Endothelial cell of hepatic sinusoid (primary cell): ENCODE data around the gene RUFY1.
"Not testable (repeated sequence)": the region's sequence is repeated elsewhere in the genome, so short reads cannot be mapped to it uniquely, and the experiment has no call there.

Experiments used
- in situ Hi-C: cut with HindIII; loops from 2 replicates; pipeline ENCODE4 v1.10.0; 2017; ENCODE audit warnings: low sequenced_read_pairs

RUFY1 gene, protein sequence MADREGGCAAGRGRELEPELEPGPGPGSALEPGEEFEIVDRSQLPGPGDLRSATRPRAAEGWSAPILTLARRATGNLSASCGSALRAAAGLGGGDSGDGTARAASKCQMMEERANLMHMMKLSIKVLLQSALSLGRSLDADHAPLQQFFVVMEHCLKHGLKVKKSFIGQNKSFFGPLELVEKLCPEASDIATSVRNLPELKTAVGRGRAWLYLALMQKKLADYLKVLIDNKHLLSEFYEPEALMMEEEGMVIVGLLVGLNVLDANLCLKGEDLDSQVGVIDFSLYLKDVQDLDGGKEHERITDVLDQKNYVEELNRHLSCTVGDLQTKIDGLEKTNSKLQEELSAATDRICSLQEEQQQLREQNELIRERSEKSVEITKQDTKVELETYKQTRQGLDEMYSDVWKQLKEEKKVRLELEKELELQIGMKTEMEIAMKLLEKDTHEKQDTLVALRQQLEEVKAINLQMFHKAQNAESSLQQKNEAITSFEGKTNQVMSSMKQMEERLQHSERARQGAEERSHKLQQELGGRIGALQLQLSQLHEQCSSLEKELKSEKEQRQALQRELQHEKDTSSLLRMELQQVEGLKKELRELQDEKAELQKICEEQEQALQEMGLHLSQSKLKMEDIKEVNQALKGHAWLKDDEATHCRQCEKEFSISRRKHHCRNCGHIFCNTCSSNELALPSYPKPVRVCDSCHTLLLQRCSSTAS

DNA sequence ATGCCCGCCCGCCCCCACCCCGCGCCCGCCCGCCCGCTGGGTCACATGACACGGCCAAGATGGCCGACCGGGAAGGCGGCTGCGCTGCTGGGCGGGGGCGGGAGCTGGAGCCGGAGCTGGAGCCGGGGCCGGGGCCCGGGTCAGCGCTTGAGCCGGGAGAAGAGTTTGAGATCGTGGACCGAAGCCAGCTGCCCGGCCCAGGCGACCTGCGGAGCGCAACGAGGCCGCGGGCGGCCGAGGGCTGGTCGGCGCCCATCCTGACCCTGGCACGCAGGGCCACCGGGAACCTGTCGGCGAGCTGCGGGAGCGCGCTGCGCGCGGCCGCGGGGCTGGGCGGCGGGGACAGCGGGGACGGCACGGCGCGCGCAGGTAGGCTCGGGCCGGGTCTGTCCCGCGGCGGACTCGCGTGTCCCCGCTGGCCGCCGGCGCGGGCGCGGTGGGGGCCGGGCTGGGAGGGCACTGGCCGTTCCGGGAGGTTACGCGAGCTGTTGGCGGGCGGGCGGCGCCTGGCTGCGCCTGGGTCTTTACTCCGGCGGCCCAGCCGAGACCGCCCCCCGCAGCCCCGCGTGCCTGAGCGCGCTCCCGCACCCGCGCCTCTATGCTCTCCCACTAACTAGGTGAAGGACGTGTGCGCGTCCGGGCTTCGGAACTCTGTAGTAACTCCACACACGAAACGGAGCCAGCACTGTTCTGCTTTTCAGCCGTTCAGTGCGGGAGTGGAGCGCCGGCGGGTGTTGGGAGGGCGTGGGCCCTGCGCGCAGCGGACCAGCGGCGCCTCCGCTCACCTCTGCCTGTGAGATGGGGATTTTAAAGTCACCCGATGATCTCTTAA, at the start of gene RUFY1:
RUFY1 (plus strand) TSS at position 44 of the 832 bp plus-strand sequence; CDS start at position 60, 16 bp downstream.
- in situ Hi-C loops, result no loop called here

DNA sequence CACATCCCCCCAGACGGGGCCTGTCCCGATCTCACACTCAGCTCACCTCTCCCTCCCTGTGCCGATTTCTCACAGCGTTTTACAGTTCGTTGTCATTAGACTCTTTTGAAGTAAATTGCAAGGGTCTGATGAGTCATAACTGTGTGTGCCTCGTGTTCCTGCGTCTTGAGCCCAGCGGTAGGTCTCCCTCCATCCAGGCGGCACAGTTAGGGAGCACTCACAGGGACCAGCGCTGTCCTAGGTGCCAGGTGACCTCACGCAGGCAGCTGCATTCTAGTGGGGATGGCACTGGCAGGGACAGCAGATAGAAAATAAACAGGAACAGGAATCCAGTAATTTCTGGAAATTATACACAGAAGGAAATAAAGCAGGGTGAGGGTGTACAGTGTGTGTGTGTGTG, 48.4 kb upstream of the RUFY1 start:
- in situ Hi-C loops, result not testable (repeated sequence)

DNA sequence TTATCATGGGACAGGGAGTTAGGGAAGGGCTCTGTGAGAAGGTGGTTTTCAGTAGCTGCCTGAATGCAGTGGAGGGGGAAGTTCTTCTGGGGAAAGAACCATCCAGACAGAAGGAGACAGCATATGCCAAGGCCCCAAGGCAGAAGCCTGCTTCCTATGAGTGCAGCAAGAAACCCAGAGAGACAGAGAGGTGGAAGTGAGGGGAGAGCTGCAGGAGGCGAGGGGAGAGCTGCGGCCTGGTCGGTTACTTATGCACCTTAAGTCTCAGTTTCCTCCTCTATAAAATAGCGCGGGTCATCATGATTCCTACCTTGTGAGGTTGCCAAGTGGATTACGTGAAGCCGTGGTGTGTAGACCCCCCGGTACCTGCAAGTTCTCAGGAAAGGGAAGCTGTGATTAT, 47.9 kb upstream of the RUFY1 start:
- in situ Hi-C loops, result not testable (repeated sequence)

DNA sequence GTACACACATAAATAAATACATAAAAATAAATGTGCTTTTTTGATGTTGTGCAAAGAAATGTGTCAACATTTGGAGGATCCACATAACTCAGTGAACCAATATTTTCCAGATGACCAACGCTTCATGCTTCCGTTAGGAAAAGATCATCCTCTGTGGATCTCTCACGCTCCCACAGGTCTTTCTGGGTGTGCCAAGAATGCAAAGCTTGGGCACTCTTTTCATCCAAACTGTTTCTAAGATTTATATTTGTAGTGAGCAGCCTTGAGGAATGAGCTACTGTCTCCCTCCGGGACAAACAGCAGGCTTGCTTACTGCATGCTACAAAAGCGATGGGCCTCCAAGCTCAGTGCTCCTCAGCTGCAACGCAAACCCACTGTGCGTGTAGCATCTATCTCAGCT, 46.2 kb upstream of the RUFY1 start:
- in situ Hi-C loops, result no loop called here

DNA sequence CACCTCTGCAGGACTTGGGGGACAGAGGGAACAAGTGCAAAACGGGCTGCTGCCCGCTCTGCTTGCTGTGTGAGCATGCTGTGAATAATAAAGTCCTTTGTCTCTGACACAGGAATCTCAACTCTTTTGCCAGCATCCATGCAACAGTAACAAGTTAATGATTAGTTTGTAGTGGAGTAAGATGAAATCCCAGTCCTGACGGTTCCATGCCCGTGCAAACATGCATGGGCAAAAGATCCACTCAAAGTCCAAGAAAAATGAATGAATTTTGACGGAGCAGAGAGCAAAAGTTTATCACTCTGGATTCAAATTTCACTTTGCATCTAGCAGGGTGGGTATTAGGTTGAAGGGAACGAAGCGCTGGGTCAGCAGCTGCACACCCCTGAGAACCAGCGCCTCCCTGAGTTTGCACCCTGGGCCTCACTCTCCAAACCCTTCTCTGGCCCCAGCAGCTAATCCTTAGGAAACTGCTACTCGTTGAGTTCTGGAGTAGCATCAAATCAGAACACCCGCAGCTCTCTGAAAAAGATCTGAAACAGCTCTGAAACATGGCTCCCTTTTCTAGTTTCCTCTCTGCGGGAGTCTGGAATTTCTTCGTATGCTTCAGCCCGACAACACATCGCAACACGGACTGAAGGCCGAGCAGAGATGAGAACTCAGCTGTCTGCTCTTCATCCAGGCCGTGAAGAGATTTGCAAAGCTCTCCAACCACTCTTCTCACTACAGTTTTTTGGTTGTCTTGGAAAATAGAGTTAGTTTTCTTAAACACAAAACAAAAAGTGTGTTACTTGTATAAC, 45.6 kb upstream of the RUFY1 start:
- in situ Hi-C loops, result no loop called here

DNA sequence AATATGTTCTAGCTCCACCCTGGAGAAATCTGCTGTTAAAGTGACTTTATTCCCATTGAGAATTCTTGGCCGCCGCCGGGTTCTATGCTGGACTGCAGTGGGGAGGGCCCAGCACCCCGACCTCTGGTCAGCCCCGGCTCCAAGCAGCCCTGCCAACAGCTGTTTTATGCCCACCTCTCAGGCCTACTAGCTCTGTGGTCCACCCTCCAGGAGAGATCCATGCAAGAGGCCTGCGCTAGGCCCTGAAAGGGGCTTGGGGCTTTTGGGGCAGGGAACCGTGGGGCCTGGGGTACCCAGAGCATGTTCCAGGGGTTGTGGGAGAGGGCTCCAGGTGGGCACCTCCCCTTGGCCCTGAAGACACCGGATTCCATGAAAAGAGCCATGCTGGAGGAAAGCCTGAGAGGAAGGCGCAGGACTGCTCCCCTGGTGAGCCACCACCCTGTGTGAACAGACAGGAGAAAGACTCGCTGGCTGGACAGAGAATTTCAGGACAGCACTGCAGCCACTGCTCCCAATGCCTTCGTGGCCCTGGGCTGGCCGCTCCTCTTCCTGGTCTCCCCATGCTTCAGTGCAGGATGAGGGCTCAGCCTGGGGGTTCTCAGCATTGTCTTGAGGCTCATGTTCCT, 44.6 kb upstream of the RUFY1 start:
- in situ Hi-C loops, result no loop called here

DNA sequence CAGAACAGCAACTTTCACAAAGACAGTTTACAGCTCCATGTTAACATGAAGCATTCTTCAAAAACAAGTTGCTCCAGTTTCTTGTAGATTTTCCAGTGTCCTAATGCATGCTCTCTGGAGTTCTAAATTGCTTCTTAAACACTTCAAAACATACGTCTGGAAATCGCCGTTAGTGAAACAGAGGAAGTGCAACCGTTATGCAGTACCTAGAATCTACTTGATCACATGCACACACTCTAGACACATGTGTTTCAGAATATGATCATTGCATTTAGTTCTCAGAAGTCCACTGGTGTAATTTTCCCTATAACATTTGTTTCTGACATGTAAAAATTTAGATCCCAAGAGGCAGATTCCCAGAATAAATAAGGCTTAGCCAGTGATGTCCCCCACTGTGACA, 41.1 kb upstream of the RUFY1 start:
- in situ Hi-C loops, result no loop called here

DNA sequence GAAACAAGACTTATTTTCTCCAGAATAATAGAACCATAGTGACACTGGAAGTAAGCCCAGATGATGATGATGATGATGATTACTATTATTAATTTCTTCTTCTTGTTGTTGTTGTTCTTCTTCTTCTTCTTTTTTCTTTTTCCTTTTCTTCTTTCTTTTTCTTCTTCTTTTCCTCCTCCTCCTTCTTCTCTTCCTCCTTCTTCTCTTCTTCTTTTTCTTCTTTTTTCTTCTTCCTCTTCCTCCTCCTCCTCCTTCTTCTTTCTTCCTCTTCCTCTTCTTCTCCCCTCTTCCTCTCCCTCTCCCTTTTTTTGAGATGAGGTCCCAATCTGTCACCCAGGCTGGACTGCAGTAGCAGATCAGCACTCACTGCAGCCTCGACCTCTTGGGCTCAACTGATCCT, 40.5 kb upstream of the RUFY1 start:
- in situ Hi-C loops, result no loop called here

DNA sequence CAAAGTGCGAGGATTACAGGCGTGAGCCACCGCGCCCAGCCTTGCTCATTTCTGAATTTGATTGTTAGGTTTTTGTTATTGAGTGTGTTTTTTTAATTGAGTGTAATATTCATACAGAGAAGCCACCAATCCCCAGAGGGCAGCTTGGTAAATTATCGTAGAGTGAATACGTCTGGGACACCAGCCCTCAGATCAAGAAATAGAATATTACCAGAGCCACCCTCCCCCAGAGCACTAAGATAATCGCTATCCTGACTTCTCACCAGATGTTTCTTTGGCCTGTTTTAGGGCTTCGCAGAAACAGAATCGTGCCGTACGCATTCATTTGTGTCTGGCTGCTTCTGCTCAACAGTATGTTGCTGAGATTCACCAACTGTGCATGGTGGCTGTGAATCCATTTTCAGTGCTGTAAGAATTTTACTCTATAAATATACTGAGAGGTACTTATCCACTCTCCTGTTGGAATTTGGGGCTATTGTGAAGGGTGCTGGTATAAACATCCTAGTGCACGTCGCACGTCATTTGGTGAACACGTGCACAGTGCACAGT, 37.8 kb upstream of the RUFY1 start:
- in situ Hi-C loops, result no loop called here

DNA sequence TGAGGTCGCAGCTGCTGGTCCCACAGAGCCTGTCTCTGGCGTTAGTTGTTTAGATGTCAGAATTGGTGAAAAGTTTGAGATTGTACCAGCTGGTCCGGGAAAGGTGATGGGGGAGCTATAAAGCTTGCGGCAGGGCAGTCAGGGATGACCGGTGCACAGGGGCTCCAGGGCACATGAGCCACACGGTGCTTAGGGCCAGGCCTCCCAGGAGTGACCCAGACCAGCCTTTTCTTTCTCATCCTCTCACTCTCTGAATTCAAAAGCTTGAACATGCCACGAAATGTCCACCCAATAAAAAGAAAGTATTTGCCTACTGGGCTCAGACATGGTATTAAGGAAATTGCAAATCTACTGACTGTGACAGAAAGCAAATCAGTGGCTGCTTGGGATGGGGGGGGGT, 34.9 kb upstream of the RUFY1 start:
- in situ Hi-C loops, result not testable (repeated sequence)

DNA sequence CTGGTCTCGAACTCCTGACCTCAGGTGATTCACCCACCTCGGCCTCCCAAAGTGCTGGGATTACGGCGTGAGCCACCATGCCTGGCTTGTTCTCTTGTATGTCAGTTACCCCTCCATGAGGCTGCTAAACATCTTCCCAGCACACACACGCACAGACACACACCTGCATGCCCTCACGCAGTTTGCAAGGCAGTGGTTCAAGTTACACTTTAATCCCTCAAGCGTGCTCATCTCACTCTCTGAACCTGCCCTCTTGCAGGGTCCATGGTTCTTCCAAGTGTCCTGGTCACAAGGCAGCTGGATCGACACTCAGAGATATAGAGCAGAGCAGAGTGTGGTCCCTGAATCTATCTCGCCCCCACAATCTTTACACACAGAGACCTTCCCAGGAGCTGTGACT, 34.1 kb upstream of the RUFY1 start:
- in situ Hi-C loops, result no loop called here

DNA sequence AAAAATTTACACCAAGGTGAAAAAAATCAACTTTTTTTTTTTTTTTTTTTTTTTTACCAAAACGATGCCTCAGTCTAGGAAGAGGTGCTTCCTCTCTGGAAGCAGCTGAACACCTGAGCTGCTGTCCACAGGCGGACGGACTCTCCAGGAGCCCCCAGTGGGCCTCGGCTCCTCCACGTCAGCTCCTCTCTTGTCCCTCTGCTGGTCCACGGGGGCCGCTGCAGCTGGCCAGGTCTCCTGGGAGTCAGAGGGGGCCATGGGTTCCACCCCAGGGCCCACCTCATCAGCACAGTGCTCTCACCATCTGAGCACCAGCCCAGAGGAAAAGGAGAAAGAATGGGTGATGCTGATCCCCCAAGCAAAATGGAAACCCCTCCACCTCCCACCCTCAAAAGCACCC, 32.6 kb upstream of the RUFY1 start:
- in situ Hi-C loops, result not testable (repeated sequence)

DNA sequence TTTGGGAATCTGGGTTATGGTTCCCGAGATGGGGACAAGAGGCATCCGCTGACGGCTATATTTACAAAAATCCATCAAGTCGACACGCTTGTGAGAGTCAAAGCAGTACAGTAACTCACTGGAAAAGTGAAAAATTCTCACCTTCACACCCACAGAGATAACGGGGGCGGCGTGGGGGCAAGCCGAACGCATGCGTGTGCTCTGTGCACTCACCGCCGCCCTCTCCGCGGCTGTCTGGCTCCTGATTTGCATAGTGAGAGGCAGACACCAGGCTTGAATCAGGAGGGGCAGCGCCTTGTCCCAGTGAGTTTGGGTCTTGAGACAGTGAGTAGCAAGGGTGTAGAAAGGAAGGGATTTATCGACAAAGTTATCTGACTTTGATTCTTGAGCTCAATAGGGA, 32.0 kb upstream of the RUFY1 start:
- in situ Hi-C loops, result not testable (repeated sequence)

DNA sequence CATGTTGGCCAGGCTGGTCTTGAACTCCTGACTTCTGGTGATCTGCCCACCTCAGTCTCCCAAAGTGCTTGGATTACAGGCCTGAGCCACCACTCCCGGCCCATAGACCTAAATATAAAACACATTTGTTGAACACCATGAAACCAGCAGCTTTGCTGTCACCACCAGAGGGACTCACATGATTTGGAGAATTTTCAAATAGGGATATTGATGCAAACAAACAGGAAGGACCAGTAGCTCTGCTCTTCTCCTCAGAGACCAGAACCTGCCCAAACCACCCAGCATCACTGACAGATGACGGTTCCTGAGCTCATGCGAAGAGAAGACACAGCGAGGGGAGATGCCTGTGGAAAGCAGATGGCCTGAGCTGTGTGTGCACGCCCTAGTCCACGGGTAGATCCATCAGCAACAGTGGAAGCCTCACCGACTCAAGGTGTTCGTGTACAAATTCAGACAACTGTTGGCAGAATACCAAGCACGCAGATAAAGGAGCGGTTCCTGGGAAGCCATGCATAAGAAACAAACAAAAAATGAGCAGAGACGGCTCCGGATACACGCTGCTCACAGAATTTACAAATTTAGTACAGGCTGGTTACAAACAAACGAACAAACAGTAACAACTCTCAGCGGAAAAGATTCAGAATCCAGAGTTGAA, 30.8 kb upstream of the RUFY1 start:
- in situ Hi-C loops, result not testable (repeated sequence)

DNA sequence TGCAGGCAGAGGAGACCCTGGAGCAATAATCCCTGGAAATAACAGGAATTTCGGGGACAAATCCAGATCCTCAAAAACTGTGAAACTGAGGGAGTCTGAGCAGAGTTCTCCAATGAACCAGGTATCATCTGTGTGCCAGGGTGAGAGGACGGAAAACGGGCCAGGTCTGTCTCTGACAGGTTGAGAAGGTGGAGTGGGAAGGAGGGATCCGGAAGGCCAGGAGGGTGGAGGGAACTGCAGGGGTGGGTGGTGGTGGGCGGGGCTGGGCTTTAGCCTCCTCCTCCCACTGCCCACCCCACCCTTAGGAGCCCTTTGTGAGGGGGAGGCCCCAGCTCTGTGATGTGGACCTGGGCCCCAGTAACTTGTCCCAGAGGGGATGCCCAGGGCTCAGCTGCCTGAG, 28.2 kb upstream of the RUFY1 start:
- in situ Hi-C loops, result not testable (repeated sequence)

DNA sequence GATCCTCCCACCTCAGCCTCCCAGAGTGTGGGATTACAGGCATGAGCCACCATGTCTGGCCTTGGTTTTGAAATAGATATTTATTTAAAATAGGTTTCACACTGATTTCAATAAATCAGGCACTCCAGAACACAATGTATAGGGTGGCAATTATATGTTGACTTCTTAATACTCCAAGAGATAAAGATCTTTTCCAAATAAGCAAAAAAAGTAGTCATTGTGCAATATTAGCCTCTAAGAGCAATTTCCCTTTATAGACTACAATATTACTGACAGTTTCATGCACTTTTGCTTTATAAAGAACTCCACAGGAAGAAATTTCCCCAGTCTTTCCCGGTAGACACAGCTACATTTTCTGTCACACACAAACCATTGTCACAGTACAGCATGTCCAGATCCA, 23.4 kb upstream of the RUFY1 start:
- in situ Hi-C loops, result no loop called here

DNA sequence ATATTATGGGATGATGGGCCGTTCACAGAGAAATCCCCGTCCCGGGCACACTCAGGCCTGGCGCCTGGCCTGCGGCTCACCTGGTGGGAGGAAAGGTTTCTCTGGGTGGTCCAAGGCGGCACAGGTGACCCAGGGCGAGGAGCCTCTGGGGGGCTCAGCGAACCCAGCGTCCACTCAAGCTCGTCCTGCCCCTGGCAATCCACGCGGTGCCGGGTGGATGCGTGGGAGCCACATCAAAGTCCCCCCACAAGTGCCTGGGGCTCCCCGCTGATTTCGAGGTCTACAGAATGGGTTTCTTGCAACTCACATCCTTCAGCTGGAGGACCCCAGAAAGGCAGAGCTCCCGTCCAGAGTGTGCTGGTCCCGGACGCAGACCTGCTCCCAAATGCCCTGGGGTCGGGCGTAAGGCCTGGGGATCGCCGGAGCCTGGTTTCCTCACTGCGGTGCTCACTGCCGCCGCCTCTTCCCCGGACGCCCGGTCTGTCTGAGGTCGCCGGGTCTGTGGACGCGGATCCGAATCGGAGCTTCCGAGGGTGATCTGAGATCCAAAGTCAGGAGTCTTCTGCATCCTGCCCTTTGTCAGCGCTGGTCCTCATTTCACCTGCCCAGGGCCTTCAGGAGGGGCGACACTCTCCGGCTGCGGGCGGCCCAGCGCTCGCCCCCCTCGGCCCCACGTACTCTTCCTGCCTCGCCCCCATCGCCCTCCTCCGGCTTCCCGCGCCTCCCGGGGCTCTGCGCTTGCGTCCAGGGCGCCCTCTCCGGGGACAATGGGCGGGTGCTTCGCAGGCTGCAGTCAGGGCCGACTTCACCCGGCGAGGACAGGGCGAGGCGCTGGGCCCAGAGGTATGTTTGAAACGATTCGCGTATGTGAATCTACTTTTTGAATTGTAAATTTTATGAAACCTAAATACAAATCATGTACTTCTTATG, 20.0 kb upstream of the RUFY1 start:
- in situ Hi-C loops, result no loop called here

DNA sequence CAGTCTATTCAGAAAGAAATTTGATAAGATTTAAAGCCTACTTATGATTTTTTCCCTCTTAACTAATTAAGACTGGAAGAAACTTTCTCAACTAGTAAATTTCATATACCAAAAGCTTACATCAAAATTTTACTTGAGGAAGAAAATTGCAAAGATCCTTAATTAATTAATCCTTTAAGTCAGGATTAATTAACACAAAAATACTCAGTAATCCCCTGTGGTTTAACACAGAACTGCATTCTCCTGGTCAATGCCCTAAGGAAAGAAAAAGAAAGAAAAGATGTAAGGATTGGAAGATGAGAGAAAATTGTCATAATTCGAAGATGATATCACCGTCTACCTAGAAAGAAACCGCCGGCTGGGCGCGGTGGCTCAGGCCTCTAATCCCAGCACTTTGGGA, 17.3 kb upstream of the RUFY1 start:
- in situ Hi-C loops, result no loop called here
